Natural killer cell (primary cell): ENCODE data around the gene XCL2. TPM values are rescaled to one million over a fixed set of nuclear protein-coding genes. Genes with fewer than 3 reads are reported as not detected.

Source experiments
- ATAC-seq, 3 donors: fragments of 150-1000 bp in 2 of 3; fragments of 200-7000 bp in 1 of 3; cut with Tn5 transposase; 1 replicate in 1 of 3; 2 replicates in 2 of 3; pipeline ENCODE4 v1.10.0; 2021; ENCODE audit warnings: mild to moderate bottlenecking in 2 of 3, moderate library complexity in 2 of 3
- DNase-seq, 2 donors: peaks; one replicate each; pipeline versions ENCODE4 v3.0.0 to v3.0.0-alpha.2; 2013 to 2021; ENCODE audit warnings: mixed read lengths in 1 of 2
- H3K27ac ChIP-seq: one replicate; pipeline ENCODE4 v1.5.1; 2013; ENCODE audit warnings: mild to moderate bottlenecking, low read length
- H3K27me3 ChIP-seq: one replicate; pipeline ENCODE4 v1.6.1; 2013; ENCODE audit warnings: low read length; ENCODE audit not compliant: control insufficient read depth, insufficient read depth
- H3K36me3 ChIP-seq: one replicate; pipeline ENCODE4 v1.6.1; 2013; ENCODE audit warnings: low read length; ENCODE audit not compliant: control insufficient read depth, insufficient read depth
- H3K4me1 ChIP-seq: one replicate; pipeline ENCODE4 v1.6.1; 2013; ENCODE audit warnings: low read length; ENCODE audit not compliant: control insufficient read depth, insufficient read depth
- H3K4me3 ChIP-seq: one replicate; pipeline ENCODE4 v1.5.1; 2013; ENCODE audit warnings: low read length
- H3K9me3 ChIP-seq: one replicate; pipeline ENCODE4 v1.6.1; 2013; ENCODE audit warnings: low read length; ENCODE audit not compliant: control insufficient read depth, insufficient read depth
- H3K27ac Mint-ChIP-seq, 2 donors: one replicate each; pipeline ENCODE4 v1.8.0; 2022; ENCODE audit warnings: mild to moderate bottlenecking in 2 of 2, mixed read lengths in 2 of 2, moderate library complexity in 1 of 2
- H3K27me3 Mint-ChIP-seq, 2 donors: one replicate each; pipeline ENCODE4 v1.8.0; 2022; ENCODE audit warnings: low read depth in 2 of 2, mixed read lengths in 2 of 2
- H3K36me3 Mint-ChIP-seq: one replicate; pipeline ENCODE4 v1.8.0; 2022; ENCODE audit warnings: mixed read lengths
- H3K4me1 Mint-ChIP-seq, 2 donors: one replicate each; pipeline ENCODE4 v1.8.0; 2022; ENCODE audit warnings: mixed read lengths in 2 of 2
- H3K4me3 Mint-ChIP-seq: one replicate; pipeline ENCODE4 v1.8.0; 2022; ENCODE audit warnings: mild to moderate bottlenecking, moderate library complexity, mixed read lengths
- H3K9me3 Mint-ChIP-seq, 2 donors: one replicate each; pipeline ENCODE4 v1.8.0; 2022; ENCODE audit warnings: mixed read lengths in 2 of 2
- CTCF ChIP-seq: fragments of 200-600 bp; IDR thresholded peaks from one replicate; pipeline ENCODE4 v1.8.0; 2022; ENCODE audit warnings: antibody characterized with exemption
- WGBS: methylation state at CpG from one replicate; pipeline ENCODE4 v1.1.7; 2013; ENCODE audit warnings: missing lambda C conversion rate; ENCODE audit not compliant: insufficient coverage; 5-methylcytosine and 5-hydroxymethylcytosine counted together
- intact Hi-C: fragments of 100-400 bp; cut with micrococcal nuclease; formaldehyde crosslinking; loops from one replicate; pipeline ENCODE4 v1.14.2; 2022
- total RNA-seq, 4 donors: library from RNA; stranded (reverse); fragments of 120-200 nt in 1 of 4; gene quantifications; one replicate each; pipeline versions ENCODE4 v1.2.3 to v1.2.4, GENCODE V29; 2013 to 2022

XCL2 gene
- total RNA-seq, 3 donors from 2014 or later (not counting 1 experiment from before 2014, with no cell fraction given), result 32.6 to 110 (median 92.9) TPM

DNA sequence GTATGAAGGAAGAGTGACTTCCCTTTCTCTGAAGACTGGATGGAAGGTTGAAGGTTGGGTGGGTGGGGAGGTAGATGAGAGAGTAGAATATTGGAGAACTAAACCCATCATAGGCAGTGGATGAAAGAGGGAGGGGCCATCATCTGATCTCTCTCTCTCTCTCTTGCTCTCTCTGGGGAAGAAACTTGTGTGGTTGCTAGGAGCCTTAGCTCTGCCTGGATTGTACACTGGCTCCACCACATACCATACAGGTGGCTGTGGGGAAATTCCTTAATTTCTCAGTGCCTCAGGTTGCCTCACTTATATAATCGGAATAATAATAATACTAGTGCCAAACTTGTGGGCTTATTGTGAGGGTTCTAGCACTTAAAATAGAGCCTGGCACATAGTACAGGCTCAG lies 42.1 kb upstream of the XCL2 start:
- H3K36me3 ChIP-seq, result peaks cover 11% of the 10 kb centered on the region
- 100% methylated on average over 1 of the region's 1 CpG for WGBS
- H3K27ac ChIP-seq, result no peak overlapping the region
- no peak for TF ChIP-seq CTCF
- no peaks in the 10 kb centered on the region for H3K4me1 ChIP-seq
- Mint-ChIP-seq H3K4me1 (no peaks in the 10 kb centered on the region), H3K36me3 (peaks cover 10% of the 10 kb centered on the region), H3K9me3 (peaks cover 2 to 4% of the 10 kb centered on the region in 2 donors), H3K27me3 (peaks cover 0 to 7% of the 10 kb centered on the region in 2 donors), H3K27ac (no peak overlapping the region), H3K4me3 (no peak overlapping the region)
- DNase-seq (no peak), ATAC-seq (no peak)
- no peaks in the 10 kb centered on the region for H3K9me3 ChIP-seq
- intact Hi-C loops, result no loop called here
- no peak overlapping the region for H3K4me3 ChIP-seq
- H3K27me3 ChIP-seq, result no peaks in the 10 kb centered on the region

DNA sequence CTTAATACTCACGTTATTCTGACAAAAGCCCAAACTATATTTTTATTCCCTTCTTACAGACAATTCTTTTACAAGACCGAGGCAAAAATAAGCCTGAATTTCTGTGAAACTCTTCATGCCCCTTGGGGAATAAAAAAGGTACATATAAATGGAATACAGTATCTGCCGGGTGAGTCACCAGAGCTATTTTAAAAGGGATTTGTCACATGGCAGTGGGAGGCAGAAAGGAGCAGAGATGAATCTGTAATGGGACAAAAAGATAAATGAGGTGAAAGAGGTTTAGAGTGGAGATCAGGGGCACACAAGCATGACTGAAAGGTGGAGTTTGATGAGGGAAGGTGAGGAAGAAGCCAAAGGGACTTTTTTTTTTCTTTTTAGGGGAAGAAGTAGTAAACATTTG lies 41.4 kb upstream of the XCL2 start:
- Mint-ChIP-seq H3K27me3 (peaks cover 0 to 7% of the 10 kb centered on the region in 2 donors), H3K9me3 (peaks cover 2 to 4% of the 10 kb centered on the region in 2 donors), H3K4me3 (no peak overlapping the region), H3K36me3 (peaks cover 10% of the 10 kb centered on the region), H3K27ac (no peak overlapping the region), H3K4me1 (no peaks in the 10 kb centered on the region)
- no peak overlapping the region for H3K27ac ChIP-seq
- H3K9me3 ChIP-seq, result no peaks in the 10 kb centered on the region
- no peak overlapping the region for H3K4me3 ChIP-seq
- intact Hi-C loops, result no loop called here
- peaks cover 18% of the 10 kb centered on the region for H3K36me3 ChIP-seq
- ATAC-seq, result no peak
- WGBS, result 84% methylated on average over 1 of the region's 3 CpGs
- no peak for TF ChIP-seq CTCF
- H3K27me3 ChIP-seq, result no peaks in the 10 kb centered on the region
- no peaks in the 10 kb centered on the region for H3K4me1 ChIP-seq
- DNase-seq, result no peak

DNA sequence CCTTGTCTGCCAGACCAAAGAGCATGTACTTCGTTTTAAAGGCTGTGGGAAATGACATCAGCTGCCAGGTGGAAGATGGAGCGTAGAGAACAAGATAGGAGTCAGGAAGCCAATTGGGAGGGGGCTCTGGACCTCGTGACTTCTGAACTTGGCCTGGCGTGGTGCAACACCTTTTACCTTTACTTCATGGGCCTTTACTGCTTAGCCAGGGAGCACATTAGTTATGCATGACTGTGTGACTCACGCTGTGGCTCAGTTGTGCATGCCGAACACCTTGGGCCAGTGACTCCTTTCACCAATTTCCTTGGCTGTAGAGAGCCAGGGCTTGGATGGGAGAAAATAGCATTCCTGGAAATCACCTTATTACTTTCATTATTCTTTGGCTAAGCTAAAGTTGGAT lies 39.8 kb upstream of the XCL2 start:
- peaks cover 20% of the 10 kb centered on the region for H3K36me3 ChIP-seq
- Mint-ChIP-seq H3K4me3 (no peak overlapping the region), H3K27me3 (peaks cover 0 to 9% of the 10 kb centered on the region in 2 donors), H3K9me3 (peaks cover 2 to 4% of the 10 kb centered on the region in 2 donors), H3K36me3 (peaks cover 10% of the 10 kb centered on the region), H3K27ac (no peak overlapping the region), H3K4me1 (peaks cover 9 to 16% of the 10 kb centered on the region in 2 donors)
- H3K4me1 ChIP-seq, result no peaks in the 10 kb centered on the region
- H3K27ac ChIP-seq, result no peak overlapping the region
- H3K27me3 ChIP-seq, result no peaks in the 10 kb centered on the region
- intact Hi-C loops, result no loop called here
- no peaks in the 10 kb centered on the region for H3K9me3 ChIP-seq
- ATAC-seq (no peak), DNase-seq (no peak)
- H3K4me3 ChIP-seq, result no peak overlapping the region
- TF ChIP-seq CTCF, result no peak
- 88% methylated on average over 6 of the region's 6 CpGs for WGBS

GRCh38 chr1:168582688-168583336 lies 39.0 kb upstream of the XCL2 start:
- ATAC-seq (no peak), DNase-seq (no peak)
- no peaks in the 10 kb centered on the region for H3K4me1 ChIP-seq
- H3K36me3 ChIP-seq, result peaks cover 20% of the 10 kb centered on the region
- Mint-ChIP-seq H3K4me3 (no peak overlapping the region), H3K27ac (no peak overlapping the region), H3K27me3 (peaks cover 0 to 5% of the 10 kb centered on the region in 2 donors), H3K9me3 (peaks cover 2 to 4% of the 10 kb centered on the region in 2 donors), H3K4me1 (peaks cover 13 to 20% of the 10 kb centered on the region in 2 donors), H3K36me3 (peaks cover 7% of the 10 kb centered on the region)
- no peaks in the 10 kb centered on the region for H3K9me3 ChIP-seq
- TF ChIP-seq CTCF, result no peak
- no peak overlapping the region for H3K4me3 ChIP-seq
- 69% methylated on average over 4 of the region's 6 CpGs for WGBS
- H3K27me3 ChIP-seq, result no peaks in the 10 kb centered on the region
- no peak overlapping the region for H3K27ac ChIP-seq
- intact Hi-C loops, result no loop called here
